GM19455 (cell line): Measurements from ENCODE around the gene EXOC6B.

ENCODE experiments used
- ATAC-seq: cut with Tn5 transposase; IDR thresholded peaks from one replicate; pipeline ENCODE4 v1.9.1; 2021; ENCODE audit not compliant: unreplicated experiment

Gene EXOC6B

DNA sequence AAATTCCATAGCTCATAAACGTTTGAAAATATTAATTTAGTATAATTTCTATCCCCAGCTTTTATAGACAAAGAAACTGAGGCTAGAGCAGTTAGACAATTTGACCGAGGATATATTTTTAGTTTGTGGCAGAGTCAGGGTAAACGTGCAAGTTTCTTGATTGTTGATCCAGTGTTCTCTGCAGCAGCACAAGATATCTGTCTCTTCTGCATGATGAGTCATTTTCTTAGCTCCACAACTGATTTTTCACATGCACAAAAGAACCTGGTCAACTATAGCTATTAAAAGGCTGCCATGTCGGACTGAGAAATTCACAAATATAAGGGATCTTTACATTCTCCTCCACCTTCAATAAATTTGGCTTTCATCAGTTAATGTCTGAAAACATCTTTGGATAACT lies 534.8 kb downstream of the EXOC6B start:
- ATAC-seq: no peak

DNA sequence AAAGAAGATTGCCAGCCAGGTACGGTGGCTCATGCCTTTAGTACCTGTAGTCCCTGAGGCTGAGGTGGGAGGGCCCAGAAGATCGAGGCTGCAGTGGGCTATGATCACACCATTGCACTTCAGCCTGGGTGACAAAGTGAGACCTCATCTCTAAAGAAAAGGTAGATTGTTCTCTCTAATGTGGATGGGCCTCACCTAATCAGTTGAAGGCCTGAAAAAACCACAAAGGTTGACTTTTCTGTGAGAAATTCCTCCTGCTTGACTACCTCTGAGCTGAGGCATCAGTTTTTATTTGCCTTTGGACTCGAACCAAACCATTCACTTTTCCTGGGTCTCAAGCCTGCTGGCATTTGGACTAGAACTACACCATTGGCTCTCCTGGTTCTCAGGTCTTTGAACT lies 536.1 kb downstream of the EXOC6B start:
- ATAC-seq: no peak

DNA sequence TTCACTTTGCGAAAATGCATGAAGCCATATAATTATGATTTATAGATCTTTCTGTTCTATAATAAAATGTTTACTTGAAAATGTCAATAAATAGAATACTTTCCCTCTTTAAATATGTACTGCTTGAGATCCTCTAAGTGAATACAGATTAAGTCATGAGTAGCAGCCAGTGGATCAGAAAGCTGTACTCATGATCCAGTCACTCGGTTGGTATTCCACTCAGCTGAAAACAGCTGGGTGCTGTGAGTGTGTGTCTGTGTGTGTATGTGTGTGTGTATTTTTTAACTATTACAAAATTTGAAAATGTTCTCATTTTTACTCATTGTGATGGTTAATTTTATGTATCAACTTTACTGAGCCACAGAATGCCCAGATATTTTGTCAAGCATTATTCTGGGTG lies 536.5 kb downstream of the EXOC6B start:
- no peak for ATAC-seq

DNA sequence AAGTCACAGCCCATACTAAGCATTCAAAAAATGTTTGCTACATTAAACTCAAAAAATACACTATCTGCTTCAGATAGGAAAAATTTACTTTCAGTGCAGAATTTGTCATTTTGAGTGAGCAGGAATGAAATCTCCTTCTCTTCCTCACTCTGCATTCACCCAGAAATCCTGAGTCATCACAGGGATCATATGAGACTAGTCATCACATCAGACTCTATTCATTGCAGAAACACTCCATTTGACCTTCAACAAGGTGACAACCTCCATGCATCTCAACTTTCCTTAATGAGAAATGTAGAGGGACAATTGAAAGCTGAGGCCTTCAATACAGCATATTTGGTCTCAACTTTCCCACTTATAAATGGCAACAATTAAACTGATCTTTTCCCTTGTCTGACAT lies 547.8 kb downstream of the EXOC6B start:
- no peak for ATAC-seq

DNA sequence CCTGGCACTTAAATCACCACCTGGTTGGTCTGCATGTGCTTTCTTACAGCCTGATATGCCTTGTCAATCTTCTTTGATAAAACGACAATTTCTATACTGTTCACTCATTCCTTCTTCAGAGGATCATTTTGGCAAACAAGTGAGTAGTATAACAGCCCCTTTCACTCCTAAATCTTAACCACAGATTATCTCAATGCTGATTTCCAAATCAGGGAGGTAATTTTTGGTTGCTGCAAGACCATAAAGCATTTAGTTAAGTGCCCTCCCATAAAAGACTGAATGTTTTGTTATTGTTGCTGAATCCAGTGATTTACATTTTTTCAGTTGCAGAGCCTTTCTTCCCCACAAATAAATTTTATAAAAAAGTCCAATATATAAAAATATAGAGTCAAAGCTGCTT lies 549.0 kb downstream of the EXOC6B start:
- no peak for ATAC-seq

DNA sequence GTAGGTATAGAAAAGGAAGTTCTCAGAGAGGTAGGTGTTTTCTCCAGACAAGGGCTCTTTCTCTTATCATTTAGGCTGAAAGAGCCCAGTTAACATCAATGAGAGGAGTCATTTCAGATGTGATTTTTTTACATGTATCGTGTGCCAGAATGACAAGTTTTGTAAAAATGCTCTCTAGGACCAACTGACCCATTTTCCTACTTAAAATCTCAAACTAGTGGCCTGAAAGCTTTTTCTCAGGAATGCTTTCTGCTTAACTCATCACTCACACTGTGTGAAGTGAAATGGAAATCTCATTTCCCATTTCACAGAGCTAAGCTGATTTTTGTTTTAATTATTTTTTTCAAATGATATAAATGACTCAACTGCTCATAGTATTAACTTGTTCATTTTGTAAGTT lies 549.5 kb downstream of the EXOC6B start:
- no peak for ATAC-seq

DNA sequence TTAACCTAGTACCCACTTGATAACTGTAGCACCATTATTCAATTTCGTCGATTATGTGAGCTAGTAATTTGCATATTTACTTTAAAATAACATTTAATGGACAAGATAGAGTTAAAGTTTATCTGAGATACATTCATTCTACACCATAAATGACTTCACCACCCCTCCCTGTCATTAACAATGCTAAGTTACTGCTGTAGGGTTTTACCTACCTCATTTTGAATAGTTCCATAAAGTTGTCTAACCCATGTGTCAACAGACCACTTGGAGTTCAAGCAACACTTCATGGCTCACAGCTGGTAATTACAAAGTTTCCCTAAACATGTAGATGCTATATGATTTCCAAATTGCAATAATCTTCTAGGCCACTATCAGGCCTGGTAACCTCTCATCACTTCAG lies 550.7 kb downstream of the EXOC6B start:
- no peak for ATAC-seq

DNA sequence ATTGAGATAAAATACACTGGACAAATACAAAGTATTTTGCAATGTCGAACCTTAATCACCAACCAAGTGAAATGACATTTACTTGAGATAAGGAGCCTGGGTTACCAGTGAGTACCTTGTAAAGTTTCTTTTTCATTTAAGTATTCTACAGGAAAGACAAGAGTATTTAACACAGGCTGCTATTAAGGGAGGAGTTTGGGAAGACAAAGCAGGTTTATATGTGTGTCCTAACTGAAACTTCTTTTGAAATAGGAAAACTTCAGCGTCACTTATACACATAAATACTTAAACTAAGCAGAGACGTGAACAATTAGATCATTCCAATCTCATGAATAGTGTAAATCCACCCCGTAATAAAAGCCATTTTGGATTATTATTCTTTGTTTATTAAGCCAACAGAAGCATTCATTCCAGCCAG lies 551.4 kb downstream of the EXOC6B start:
- ATAC-seq: no peak

DNA sequence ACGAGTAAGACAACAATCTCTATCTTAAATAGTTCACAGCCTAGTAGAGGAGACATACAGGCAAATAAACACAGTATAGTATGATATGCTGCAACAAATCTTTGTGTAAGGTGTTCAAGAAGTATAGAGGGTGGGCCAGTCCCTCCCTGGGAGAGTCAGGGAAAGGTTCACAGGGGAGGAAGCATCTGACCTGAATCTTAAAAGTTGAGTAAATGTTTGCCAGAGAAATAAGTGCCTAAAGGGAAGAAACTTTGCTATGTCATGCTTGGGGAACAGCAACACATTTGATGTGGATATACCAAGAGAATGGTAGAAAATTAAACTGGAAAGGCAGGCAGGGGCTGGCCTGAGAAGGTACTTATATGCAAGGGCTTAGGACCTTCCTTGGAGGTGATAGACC lies 552.4 kb downstream of the EXOC6B start:
- ATAC-seq: no peak

DNA sequence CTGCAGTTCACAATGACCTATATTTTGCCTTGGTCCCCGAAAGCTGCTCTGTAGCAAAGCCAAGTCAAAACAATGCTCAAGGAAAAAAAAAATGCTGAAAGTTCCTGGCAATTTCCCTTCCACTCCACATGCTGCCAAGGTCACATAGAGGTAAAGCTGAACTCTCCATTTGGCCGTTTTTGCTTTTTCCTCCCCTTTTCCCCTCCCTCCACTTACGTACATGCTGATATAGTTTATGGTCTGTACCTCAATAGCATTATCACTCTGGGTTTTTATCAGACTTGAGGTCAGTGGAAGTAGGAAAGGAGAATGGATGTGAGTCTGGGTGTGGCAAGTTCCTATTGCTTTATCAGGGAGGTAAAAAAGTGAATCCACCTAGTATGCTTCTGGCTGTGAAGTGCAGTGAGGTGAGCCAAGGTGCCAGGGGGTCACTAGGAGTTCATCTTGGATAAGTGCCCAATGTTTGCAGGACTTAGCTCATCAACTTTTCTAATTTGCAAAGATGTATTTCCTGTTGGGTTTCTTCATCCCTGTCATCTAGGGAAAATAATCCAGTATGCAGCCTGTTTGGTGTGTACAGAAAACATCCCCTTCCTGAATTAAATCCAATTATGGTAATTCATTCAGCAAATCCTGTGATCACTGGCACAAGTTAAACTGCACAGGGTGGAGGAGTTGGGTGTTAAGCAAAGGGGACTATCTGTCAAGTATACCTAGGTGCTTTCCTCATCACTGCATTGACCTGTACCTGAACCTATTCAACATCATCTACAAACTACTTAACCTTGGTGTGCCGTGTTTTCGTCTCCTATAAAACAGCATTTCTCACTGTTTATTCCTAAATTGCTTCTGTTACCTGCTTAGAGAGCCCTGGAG lies 553.8 kb downstream of the EXOC6B start:
- ATAC-seq: no peak

DNA sequence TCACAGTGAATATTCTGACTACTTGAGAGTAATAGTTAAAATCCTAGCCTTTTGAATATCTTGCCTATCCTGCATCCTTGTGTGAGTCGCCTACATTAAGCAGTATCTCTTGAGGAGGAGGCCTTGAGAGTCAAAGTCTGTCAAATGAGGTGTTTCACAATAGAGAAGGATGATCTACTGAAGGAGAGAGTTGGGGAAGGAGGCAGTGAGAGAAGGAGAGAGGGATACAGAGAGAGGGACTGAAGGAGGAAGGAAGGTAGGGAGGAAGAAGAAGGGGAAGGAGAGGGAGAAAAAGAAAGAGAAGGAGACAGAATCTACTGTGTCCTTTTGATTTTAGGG lies 554.6 kb downstream of the EXOC6B start:
- no peak for ATAC-seq

DNA sequence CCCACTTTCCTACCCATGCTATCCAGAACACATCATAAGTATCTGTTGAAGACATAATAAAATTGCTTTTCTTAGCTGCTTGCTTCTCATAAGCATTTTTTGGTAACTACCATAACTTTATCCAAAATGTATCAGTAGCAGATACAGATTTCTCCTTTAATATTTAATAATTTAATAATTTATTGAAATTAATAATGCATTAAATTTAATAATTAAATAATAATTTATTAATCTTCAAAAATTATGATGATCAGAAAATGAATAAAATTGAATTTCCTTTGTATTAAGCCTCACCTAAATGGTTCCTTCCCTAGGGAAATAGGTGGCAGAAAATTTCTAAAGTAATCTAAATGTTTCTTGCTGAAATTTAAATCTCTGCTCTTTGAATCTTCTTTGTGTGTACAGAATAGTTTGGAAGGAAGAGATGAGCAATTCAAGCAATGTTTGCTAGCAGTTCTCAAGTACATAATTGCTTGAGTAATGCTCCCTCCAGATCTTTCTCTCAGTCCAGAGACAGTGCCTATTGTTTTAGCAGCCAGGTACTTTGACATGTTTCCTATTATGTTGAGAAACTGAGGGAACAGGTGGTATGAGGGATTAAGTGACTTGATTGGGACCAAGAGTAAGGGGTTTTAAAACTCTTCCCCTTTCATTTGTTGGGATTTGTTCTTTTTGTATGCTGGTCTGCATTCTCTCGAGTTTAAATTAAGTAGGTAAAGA lies 555.1 kb downstream of the EXOC6B start:
- no peak for ATAC-seq

DNA sequence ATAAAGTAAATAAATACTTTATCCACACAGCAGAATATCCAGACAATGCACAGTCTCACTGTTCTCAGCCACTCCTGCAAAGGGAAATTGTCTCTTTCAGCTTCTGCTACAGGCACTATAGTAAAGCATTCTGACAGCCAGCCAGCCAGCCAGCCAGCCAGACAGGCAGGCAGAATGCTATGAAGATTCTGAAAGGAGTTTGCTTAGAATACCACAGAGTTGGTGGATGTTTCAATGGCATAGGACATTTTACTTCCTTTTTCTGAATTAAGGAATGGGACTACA lies 562.1 kb downstream of the EXOC6B start:
- ATAC-seq: no peak

DNA sequence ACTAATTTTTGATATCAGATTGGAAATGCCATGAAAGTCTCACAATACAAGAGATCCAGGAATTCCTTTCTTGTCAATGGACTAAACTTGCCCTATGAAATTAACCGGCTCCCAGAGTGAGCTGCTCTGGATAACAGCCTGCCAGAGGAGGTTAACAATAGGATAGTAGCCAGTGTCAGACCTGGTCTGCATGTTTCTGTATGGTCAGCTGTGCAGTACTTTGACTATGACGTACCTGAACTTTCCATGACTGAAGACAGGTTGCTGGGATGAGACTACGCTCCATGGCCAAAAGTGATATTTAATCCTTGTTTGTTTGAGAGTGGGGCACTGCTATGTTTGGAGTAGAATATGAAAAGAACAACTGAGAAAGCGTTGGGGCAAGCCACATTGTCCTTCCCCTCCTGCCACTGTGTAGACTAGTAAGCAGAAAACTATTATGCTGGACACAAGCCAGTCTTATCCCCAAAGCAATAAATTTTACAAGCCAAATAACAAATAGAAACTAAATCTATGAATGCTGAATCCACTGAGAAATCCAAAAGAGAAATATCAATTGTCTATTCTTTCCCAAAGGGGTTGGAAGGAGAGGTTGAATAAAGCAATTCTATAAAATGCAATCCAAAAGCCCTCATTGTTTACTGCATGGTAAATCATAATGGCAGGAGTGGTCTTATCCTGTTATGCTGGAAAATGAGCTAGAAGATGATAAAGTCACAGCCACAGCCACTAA lies 562.6 kb downstream of the EXOC6B start:
- no peak for ATAC-seq

DNA sequence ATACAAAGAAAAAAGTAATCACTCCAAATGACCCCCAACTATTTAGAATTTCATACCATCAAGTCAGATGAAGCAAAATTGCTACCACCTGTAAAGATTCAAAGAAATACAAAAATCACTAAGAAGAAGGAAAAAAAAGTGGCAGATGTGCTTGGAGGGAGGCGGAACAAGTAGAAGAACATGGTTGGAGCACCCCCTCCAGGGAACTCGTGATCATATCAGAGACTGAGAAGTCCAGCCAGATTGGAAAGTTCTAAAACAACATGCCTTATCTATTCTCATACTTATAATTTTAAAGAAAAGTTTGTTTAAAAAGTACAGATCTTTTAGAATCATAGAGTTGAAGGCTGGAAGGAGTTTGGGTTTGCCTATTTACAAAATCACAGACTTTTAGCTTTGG lies 564.8 kb downstream of the EXOC6B start:
- no peak for ATAC-seq

DNA sequence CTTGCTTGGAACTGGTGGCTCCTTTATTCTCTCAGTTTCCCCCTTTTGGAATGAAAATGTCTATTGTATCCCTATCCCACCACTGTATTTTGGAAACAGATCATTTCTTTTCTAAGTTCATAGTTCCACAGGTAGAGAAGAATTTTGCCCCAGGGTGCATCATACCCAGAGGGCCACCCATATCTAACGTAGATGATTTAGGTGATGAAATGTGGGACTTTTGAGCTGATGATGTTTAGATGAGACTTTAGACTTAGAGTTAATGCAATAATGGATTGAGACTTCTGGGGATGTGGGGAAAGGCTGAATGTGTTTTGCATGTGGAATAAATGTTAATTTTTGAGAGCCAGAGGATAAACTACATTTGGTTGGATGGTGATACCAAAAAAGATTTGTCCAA lies 570.3 kb downstream of the EXOC6B start:
- no peak for ATAC-seq

DNA sequence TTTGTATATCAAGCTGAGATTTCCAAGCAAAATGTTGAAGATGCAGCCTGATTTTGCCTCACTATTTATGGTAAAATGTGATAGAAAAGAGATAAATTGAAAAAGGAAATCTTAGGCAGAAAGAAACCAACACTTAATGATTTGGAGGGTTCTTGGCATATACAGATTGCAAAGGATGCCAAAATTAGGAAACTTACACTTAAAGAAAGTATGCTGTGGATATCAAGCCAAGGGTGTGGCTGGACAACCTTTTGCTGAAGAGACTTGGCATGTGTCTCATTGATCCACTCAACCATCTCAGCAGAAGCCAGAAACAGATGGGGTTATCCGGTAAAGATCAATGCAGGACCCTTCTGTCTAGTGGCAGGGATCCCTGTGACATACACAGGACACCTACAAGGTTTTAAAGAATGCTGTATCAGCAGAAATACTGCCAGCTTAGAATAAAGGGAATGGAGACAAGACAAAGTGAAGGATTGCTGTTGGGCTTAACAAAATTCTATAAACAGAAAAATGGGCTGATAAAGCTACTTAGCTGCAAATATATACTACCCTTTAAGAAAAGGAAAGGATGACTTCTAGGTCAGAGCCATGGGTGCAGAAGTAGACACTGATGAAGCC lies 570.9 kb downstream of the EXOC6B start:
- ATAC-seq: no peak

DNA sequence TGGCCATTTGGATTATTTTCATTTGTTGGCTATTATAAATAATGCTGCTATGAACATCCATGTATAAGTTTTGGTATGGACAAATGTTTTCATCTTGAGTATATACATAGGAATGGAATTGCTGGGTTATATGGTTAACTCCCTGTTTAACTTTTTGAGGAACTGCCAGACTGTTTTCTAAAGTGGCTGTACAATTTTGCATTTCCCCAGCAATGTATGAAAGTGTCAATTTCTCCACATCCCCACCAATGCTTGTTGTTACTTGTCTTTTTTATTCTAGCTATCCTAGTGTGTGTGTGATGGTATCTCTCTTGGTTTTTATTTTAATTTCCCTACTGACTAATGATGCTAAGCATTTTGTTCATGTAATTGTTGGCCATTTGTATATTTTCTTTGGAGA lies 587.5 kb downstream of the EXOC6B start:
- no peak for ATAC-seq

DNA sequence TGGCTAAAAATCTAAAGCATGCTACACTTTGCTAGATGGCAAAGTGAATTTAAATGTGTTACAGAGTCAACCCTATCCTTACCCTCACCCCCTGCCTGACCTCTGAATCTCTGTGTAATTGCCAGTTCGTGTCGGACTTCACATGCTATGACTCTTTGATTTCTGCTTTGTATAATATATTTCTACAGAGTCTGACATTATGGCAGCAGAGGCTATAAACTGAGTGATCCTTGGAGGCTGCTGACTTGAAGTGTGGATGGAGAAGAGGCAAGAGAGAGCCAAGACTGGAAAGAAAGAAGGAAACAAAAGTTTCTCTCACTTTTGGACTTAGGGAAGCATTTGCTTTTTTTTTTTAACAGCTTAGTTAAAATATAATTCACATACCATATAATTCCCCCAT lies 588.3 kb downstream of the EXOC6B start:
- no peak for ATAC-seq

DNA sequence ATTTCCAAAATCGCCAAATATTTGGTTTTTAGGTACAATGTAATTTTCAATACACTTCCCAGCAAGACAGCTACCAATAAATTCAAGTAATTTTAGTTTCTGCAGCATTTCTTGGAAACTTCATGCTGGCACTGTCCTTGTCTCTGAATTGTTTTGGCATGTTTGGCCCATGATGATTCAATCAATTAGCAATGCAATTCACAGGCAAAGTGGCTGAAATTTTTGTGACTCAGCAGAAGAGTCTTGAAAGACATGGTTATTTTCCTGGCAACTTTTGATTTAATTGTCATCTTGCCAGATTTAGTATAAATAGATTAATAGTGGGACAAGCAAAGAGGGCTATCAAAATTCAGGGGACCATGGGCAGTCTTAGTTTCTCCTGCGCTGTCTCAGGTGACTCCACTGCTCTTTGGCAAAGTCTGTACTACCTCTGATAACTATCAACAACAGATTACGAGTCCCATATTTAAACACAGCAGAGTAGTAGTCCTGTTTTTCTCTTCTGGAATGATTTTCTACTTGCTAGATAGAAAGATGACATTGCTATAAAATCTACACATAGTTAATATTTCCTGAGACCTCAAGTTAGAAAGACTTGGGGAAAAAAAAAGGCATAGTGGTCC lies 589.3 kb downstream of the EXOC6B start:
- no peak for ATAC-seq
